Activated T-cell treated with anti-CD3 and anti-CD28 coated beads, Interleukin-2, amount 50 U/mL, for 72 hours (primary cell): Measurements from ENCODE around the gene MS4A6E. TPM values are rescaled to one million over a fixed set of nuclear protein-coding genes. Genes with fewer than 3 reads are reported as not detected.
"Not testable (repeated sequence)": the region's sequence is repeated elsewhere in the genome, so short reads cannot be mapped to it uniquely, and the experiment has no call there.

Source experiments
- ATAC-seq, 2 donors: fragments of 150-1000 bp; cut with Tn5 transposase; replicated peaks in 1 of 2; 2 replicates each; pipeline ENCODE4 v1.10.0; 2021; ENCODE audit warnings: moderate library complexity in 2 of 2, mild to moderate bottlenecking in 1 of 2
- DNase-seq, 2 donors: peaks; one replicate each; pipeline ENCODE4 v3.0.0; 2021 to 2022; ENCODE audit warnings: mixed read lengths in 1 of 2
- H3K27ac Mint-ChIP-seq: one replicate; pipeline ENCODE4 v1.8.0; 2022; ENCODE audit warnings: mild to moderate bottlenecking, moderate library complexity, mixed read lengths
- H3K27me3 Mint-ChIP-seq: one replicate; pipeline ENCODE4 v1.8.0; 2022; ENCODE audit warnings: low read depth, mixed read lengths
- H3K36me3 Mint-ChIP-seq, 2 donors: one replicate each; pipeline ENCODE4 v1.8.0; 2022; ENCODE audit warnings: mixed read lengths in 2 of 2, mild to moderate bottlenecking in 1 of 2; ENCODE audit not compliant: insufficient read depth in 2 of 2
- H3K4me1 Mint-ChIP-seq: one replicate; pipeline ENCODE4 v1.8.0; 2022; ENCODE audit warnings: low read depth, mixed read lengths
- H3K4me3 Mint-ChIP-seq, 2 donors: one replicate each; pipeline ENCODE4 v1.8.0; 2022; ENCODE audit warnings: mild to moderate bottlenecking in 2 of 2, mixed read lengths in 2 of 2, moderate library complexity in 2 of 2
- H3K9me3 Mint-ChIP-seq, 2 donors: one replicate each; pipeline ENCODE4 v1.8.0; 2022; ENCODE audit warnings: mixed read lengths in 2 of 2
- total RNA-seq, 2 donors: library from RNA; stranded (reverse); gene quantifications; one replicate each; pipeline ENCODE4 v1.2.3, GENCODE V29; 2022

Gene MS4A6E
- total RNA-seq, 2 donors from 2014 or later: not detected

- ATAC-seq: no peak
- no peaks in the 10 kb centered on the region for H3K4me1 Mint-ChIP-seq
- no peak overlapping the region for H3K27ac Mint-ChIP-seq
- H3K36me3 Mint-ChIP-seq: no peaks in the 10 kb centered on the region
- DNase-seq: no peak
- no peaks in the 10 kb centered on the region for H3K9me3 Mint-ChIP-seq
- no peak overlapping the region for H3K4me3 Mint-ChIP-seq
- peaks cover 54% of the 10 kb centered on the region for H3K27me3 Mint-ChIP-seq
Observed at GRCh38 chr11:60344146-60344545, 17.1 kb downstream of the MS4A6E start.

- no peaks in the 10 kb centered on the region for H3K9me3 Mint-ChIP-seq
- no peaks in the 10 kb centered on the region for H3K36me3 Mint-ChIP-seq
- H3K27ac Mint-ChIP-seq: no peak overlapping the region
- H3K27me3 Mint-ChIP-seq: peaks cover 44% of the 10 kb centered on the region
- H3K4me1 Mint-ChIP-seq: no peaks in the 10 kb centered on the region
- peak; percentile 29 to 30 for DNase-seq
- no peak for ATAC-seq
- no peak overlapping the region for H3K4me3 Mint-ChIP-seq
Observed at GRCh38 chr11:60345489-60345888, 18.4 kb downstream of the MS4A6E start.

GRCh38 chr11:60347084-60347797, 20.2 kb downstream of the MS4A6E start:
- ATAC-seq: no peak
- Mint-ChIP-seq H3K27me3 (peaks cover 38% of the 10 kb centered on the region), H3K36me3 (no peaks in the 10 kb centered on the region), H3K4me1 (no peaks in the 10 kb centered on the region), H3K4me3 (no peak overlapping the region), H3K9me3 (no peaks in the 10 kb centered on the region), H3K27ac (no peak overlapping the region)
- DNase-seq: no peak

- DNase-seq: no peak
- H3K4me1 Mint-ChIP-seq: no peaks in the 10 kb centered on the region
- peaks cover 37% of the 10 kb centered on the region for H3K27me3 Mint-ChIP-seq
- no peak overlapping the region for H3K27ac Mint-ChIP-seq
- no peak for ATAC-seq
- H3K36me3 Mint-ChIP-seq: no peaks in the 10 kb centered on the region
- no peak overlapping the region for H3K4me3 Mint-ChIP-seq
- no peaks in the 10 kb centered on the region for H3K9me3 Mint-ChIP-seq
Observed at GRCh38 chr11:60348116-60348515, 21.1 kb downstream of the MS4A6E start.

- no peaks in the 10 kb centered on the region for H3K36me3 Mint-ChIP-seq
- peaks cover 2 to 6% of the 10 kb centered on the region in 2 donors for H3K9me3 Mint-ChIP-seq
- DNase-seq (no peak), ATAC-seq (no peak)
- H3K27ac Mint-ChIP-seq: no peak overlapping the region
- peaks cover 39% of the 10 kb centered on the region for H3K27me3 Mint-ChIP-seq
- no peaks in the 10 kb centered on the region for H3K4me1 Mint-ChIP-seq
- no peak overlapping the region for H3K4me3 Mint-ChIP-seq
Observed at GRCh38 chr11:60349990-60350389, 22.9 kb downstream of the MS4A6E start.

- Mint-ChIP-seq H3K36me3 (no peaks in the 10 kb centered on the region), H3K4me3 (no peak overlapping the region), H3K9me3 (peaks cover 2 to 6% of the 10 kb centered on the region in 2 donors), H3K27me3 (peaks cover 41% of the 10 kb centered on the region), H3K27ac (no peak overlapping the region), H3K4me1 (no peaks in the 10 kb centered on the region)
- ATAC-seq (no peak), DNase-seq (no peak)
Observed at GRCh38 chr11:60357771-60358170, 30.7 kb downstream of the MS4A6E start.

GRCh38 chr11:60360621-60361020, 33.6 kb downstream of the MS4A6E start:
- Mint-ChIP-seq H3K36me3 (no peaks in the 10 kb centered on the region), H3K9me3 (no peaks in the 10 kb centered on the region), H3K4me1 (peaks cover 5% of the 10 kb centered on the region), H3K27ac (no peak overlapping the region), H3K4me3 (no peak overlapping the region), H3K27me3 (peaks cover 45% of the 10 kb centered on the region)
- DNase-seq (no peak), ATAC-seq (no peak)

- no peak for DNase-seq
- Mint-ChIP-seq H3K4me1 (peaks cover 11% of the 10 kb centered on the region), H3K27me3 (peaks cover 35% of the 10 kb centered on the region), H3K9me3 (no peaks in the 10 kb centered on the region), H3K4me3 (no peak overlapping the region), H3K27ac (no peak overlapping the region), H3K36me3 (no peaks in the 10 kb centered on the region)
- no peak for ATAC-seq
Observed at GRCh38 chr11:60362241-60362640, 35.2 kb downstream of the MS4A6E start.

GRCh38 chr11:60363542-60364470, 36.8 kb downstream of the MS4A6E start:
- Mint-ChIP-seq H3K4me3 (no peak overlapping the region), H3K9me3 (no peaks in the 10 kb centered on the region), H3K27me3 (peaks cover 37% of the 10 kb centered on the region), H3K27ac (peak overlapping the region; percentile 6), H3K4me1 (peaks cover 11% of the 10 kb centered on the region), H3K36me3 (no peaks in the 10 kb centered on the region)
- peak; percentile 62 to 69 for DNase-seq
- peak; percentile 59 to 65 for ATAC-seq

GRCh38 chr11:60366262-60366904, 39.3 kb downstream of the MS4A6E start:
- H3K9me3 Mint-ChIP-seq, ATAC-seq, H3K27ac Mint-ChIP-seq, DNase-seq, H3K36me3 Mint-ChIP-seq, H3K4me3 Mint-ChIP-seq: not testable (repeated sequence)
- H3K27me3 Mint-ChIP-seq: peaks cover 43% of the 10 kb centered on the region
- H3K4me1 Mint-ChIP-seq: peaks cover 11% of the 10 kb centered on the region

GRCh38 chr11:60367009-60367408, 40.0 kb downstream of the MS4A6E start:
- H3K27ac Mint-ChIP-seq: no peak overlapping the region
- DNase-seq: peak in 1 of 2 donors; percentile 2
- no peak overlapping the region for H3K4me3 Mint-ChIP-seq
- peaks cover 11% of the 10 kb centered on the region for H3K4me1 Mint-ChIP-seq
- peaks cover 48% of the 10 kb centered on the region for H3K27me3 Mint-ChIP-seq
- ATAC-seq: peak; percentile 68 to 69
- no peaks in the 10 kb centered on the region for H3K9me3 Mint-ChIP-seq
- H3K36me3 Mint-ChIP-seq: no peaks in the 10 kb centered on the region

- ATAC-seq (no peak), DNase-seq (no peak)
- Mint-ChIP-seq H3K4me1 (peaks cover 11% of the 10 kb centered on the region), H3K27me3 (peaks cover 50% of the 10 kb centered on the region), H3K36me3 (no peaks in the 10 kb centered on the region), H3K4me3 (no peak overlapping the region), H3K9me3 (no peaks in the 10 kb centered on the region), H3K27ac (no peak overlapping the region)
Observed at GRCh38 chr11:60367896-60368295, 40.8 kb downstream of the MS4A6E start.

- Mint-ChIP-seq H3K27ac (no peak overlapping the region), H3K4me3 (no peak overlapping the region), H3K27me3 (peaks cover 36% of the 10 kb centered on the region), H3K36me3 (no peaks in the 10 kb centered on the region), H3K9me3 (no peaks in the 10 kb centered on the region), H3K4me1 (peaks cover 5% of the 10 kb centered on the region)
- DNase-seq (no peak), ATAC-seq (no peak)
Observed at GRCh38 chr11:60370252-60370810, 43.3 kb downstream of the MS4A6E start.
